Activated T-cell treated with anti-CD3 and anti-CD28 coated beads, Interleukin-2, amount 50 U/mL, for 24 hours (primary cell): ENCODE results near the gene POP4.
"Not testable (repeated sequence)": the region's sequence is repeated elsewhere in the genome, so short reads cannot be mapped to it uniquely, and the experiment has no call there.

Experiments
- DNase-seq: peaks from one replicate; pipeline ENCODE4 v3.0.0-alpha.2; 2020
- H3K27ac Mint-ChIP-seq: 2 replicates; pipeline ENCODE4 v1.8.0; 2020; ENCODE audit warnings: mild to moderate bottlenecking, mixed read lengths
- H3K27me3 Mint-ChIP-seq: 2 replicates; pipeline ENCODE4 v1.8.0; 2020; ENCODE audit warnings: mixed read lengths
- H3K36me3 Mint-ChIP-seq: 2 replicates; pipeline ENCODE4 v1.8.0; 2020; ENCODE audit warnings: low read depth, mixed read lengths
- H3K4me1 Mint-ChIP-seq: 2 replicates; pipeline ENCODE4 v1.8.0; 2020; ENCODE audit warnings: low read depth, mixed read lengths
- H3K4me3 Mint-ChIP-seq: 2 replicates; pipeline ENCODE4 v1.8.0; 2020; ENCODE audit warnings: mild to moderate bottlenecking, moderate library complexity, mixed read lengths
- H3K9me3 Mint-ChIP-seq: 2 replicates; pipeline ENCODE4 v1.8.0; 2020; ENCODE audit warnings: mixed read lengths

The POP4 gene

GRCh38 chr19:29626386-29626785 is 20.3 kb downstream of the POP4 start:
- H3K4me3 Mint-ChIP-seq, result no peak overlapping the region
- no peak overlapping the region for H3K27ac Mint-ChIP-seq
- no peaks in the 10 kb centered on the region for H3K9me3 Mint-ChIP-seq
- H3K4me1 Mint-ChIP-seq, result peaks cover 38% of the 10 kb centered on the region
- no peaks in the 10 kb centered on the region for H3K27me3 Mint-ChIP-seq
- no peak for DNase-seq
- no peaks in the 10 kb centered on the region for H3K36me3 Mint-ChIP-seq

GRCh38 chr19:29626832-29627231 is 20.7 kb downstream of the POP4 start:
- DNase-seq, H3K9me3 Mint-ChIP-seq, H3K36me3 Mint-ChIP-seq, H3K27ac Mint-ChIP-seq, H3K4me3 Mint-ChIP-seq, H3K27me3 Mint-ChIP-seq: not testable (repeated sequence)
- peaks cover 34% of the 10 kb centered on the region for H3K4me1 Mint-ChIP-seq

- Mint-ChIP-seq H3K27ac (no peak overlapping the region), H3K27me3 (no peaks in the 10 kb centered on the region), H3K9me3 (no peaks in the 10 kb centered on the region), H3K4me3 (no peak overlapping the region), H3K36me3 (no peaks in the 10 kb centered on the region), H3K4me1 (peaks cover 14% of the 10 kb centered on the region)
- DNase-seq, result no peak
Measured at GRCh38 chr19:29628661-29629385, 22.7 kb downstream of the POP4 start.

- peaks cover 4% of the 10 kb centered on the region for H3K4me1 Mint-ChIP-seq
- DNase-seq, result peak; percentile 5
- H3K9me3 Mint-ChIP-seq, result no peaks in the 10 kb centered on the region
- no peaks in the 10 kb centered on the region for H3K36me3 Mint-ChIP-seq
- H3K27me3 Mint-ChIP-seq, result no peaks in the 10 kb centered on the region
- no peak overlapping the region for H3K27ac Mint-ChIP-seq
- H3K4me3 Mint-ChIP-seq, result no peak overlapping the region
Measured at GRCh38 chr19:29629836-29630534, 23.9 kb downstream of the POP4 start.

GRCh38 chr19:29630655-29631054 is 24.6 kb downstream of the POP4 start:
- no peak overlapping the region for H3K27ac Mint-ChIP-seq
- H3K9me3 Mint-ChIP-seq, result no peaks in the 10 kb centered on the region
- no peaks in the 10 kb centered on the region for H3K36me3 Mint-ChIP-seq
- no peaks in the 10 kb centered on the region for H3K4me1 Mint-ChIP-seq
- H3K27me3 Mint-ChIP-seq, result no peaks in the 10 kb centered on the region
- no peak for DNase-seq
- H3K4me3 Mint-ChIP-seq, result no peak overlapping the region

GRCh38 chr19:29631450-29631849 is 25.4 kb downstream of the POP4 start:
- Mint-ChIP-seq H3K4me1 (no peaks in the 10 kb centered on the region), H3K9me3 (no peaks in the 10 kb centered on the region), H3K4me3 (no peak overlapping the region), H3K27ac (no peak overlapping the region), H3K36me3 (no peaks in the 10 kb centered on the region), H3K27me3 (no peaks in the 10 kb centered on the region)
- DNase-seq, result no peak

GRCh38 chr19:29634002-29634401 is 27.9 kb downstream of the POP4 start:
- H3K9me3 Mint-ChIP-seq, result no peaks in the 10 kb centered on the region
- no peaks in the 10 kb centered on the region for H3K36me3 Mint-ChIP-seq
- no peak overlapping the region for H3K27ac Mint-ChIP-seq
- no peaks in the 10 kb centered on the region for H3K27me3 Mint-ChIP-seq
- H3K4me3 Mint-ChIP-seq, result no peak overlapping the region
- no peak for DNase-seq
- no peaks in the 10 kb centered on the region for H3K4me1 Mint-ChIP-seq

GRCh38 chr19:29634423-29635130 is 28.5 kb downstream of the POP4 start:
- H3K4me1 Mint-ChIP-seq, result no peaks in the 10 kb centered on the region
- no peak overlapping the region for H3K27ac Mint-ChIP-seq
- H3K27me3 Mint-ChIP-seq, result no peaks in the 10 kb centered on the region
- H3K36me3 Mint-ChIP-seq, result no peaks in the 10 kb centered on the region
- no peaks in the 10 kb centered on the region for H3K9me3 Mint-ChIP-seq
- no peak for DNase-seq
- no peak overlapping the region for H3K4me3 Mint-ChIP-seq

- Mint-ChIP-seq H3K4me3 (no peak overlapping the region), H3K27ac (no peak overlapping the region), H3K27me3 (no peaks in the 10 kb centered on the region), H3K4me1 (no peaks in the 10 kb centered on the region), H3K36me3 (no peaks in the 10 kb centered on the region), H3K9me3 (no peaks in the 10 kb centered on the region)
- DNase-seq, result no peak
Measured at GRCh38 chr19:29635963-29636362, 29.9 kb downstream of the POP4 start.

- no peaks in the 10 kb centered on the region for H3K9me3 Mint-ChIP-seq
- DNase-seq, result no peak
- H3K4me3 Mint-ChIP-seq, result no peak overlapping the region
- H3K27ac Mint-ChIP-seq, result no peak overlapping the region
- H3K27me3 Mint-ChIP-seq, result no peaks in the 10 kb centered on the region
- H3K4me1 Mint-ChIP-seq, result no peaks in the 10 kb centered on the region
- no peaks in the 10 kb centered on the region for H3K36me3 Mint-ChIP-seq
Measured at GRCh38 chr19:29636553-29637360, 30.7 kb downstream of the POP4 start.

GRCh38 chr19:29639086-29639485 is 33.0 kb downstream of the POP4 start:
- Mint-ChIP-seq H3K27me3 (no peaks in the 10 kb centered on the region), H3K9me3 (no peaks in the 10 kb centered on the region), H3K36me3 (no peaks in the 10 kb centered on the region), H3K27ac (no peak overlapping the region), H3K4me3 (no peak overlapping the region), H3K4me1 (no peaks in the 10 kb centered on the region)
- DNase-seq, result no peak

- H3K27ac Mint-ChIP-seq, result no peak overlapping the region
- no peak for DNase-seq
- H3K9me3 Mint-ChIP-seq, result no peaks in the 10 kb centered on the region
- peaks cover 3% of the 10 kb centered on the region for H3K4me1 Mint-ChIP-seq
- H3K27me3 Mint-ChIP-seq, result no peaks in the 10 kb centered on the region
- no peak overlapping the region for H3K4me3 Mint-ChIP-seq
- H3K36me3 Mint-ChIP-seq, result no peaks in the 10 kb centered on the region
Measured at GRCh38 chr19:29640231-29640630, 34.1 kb downstream of the POP4 start.

GRCh38 chr19:29641597-29641996 is 35.5 kb downstream of the POP4 start:
- DNase-seq, result no peak
- H3K27me3 Mint-ChIP-seq, result no peaks in the 10 kb centered on the region
- H3K27ac Mint-ChIP-seq, result no peak overlapping the region
- no peaks in the 10 kb centered on the region for H3K9me3 Mint-ChIP-seq
- no peaks in the 10 kb centered on the region for H3K36me3 Mint-ChIP-seq
- no peak overlapping the region for H3K4me3 Mint-ChIP-seq
- peaks cover 15% of the 10 kb centered on the region for H3K4me1 Mint-ChIP-seq

- H3K9me3 Mint-ChIP-seq, result no peaks in the 10 kb centered on the region
- H3K27me3 Mint-ChIP-seq, result no peaks in the 10 kb centered on the region
- no peak overlapping the region for H3K4me3 Mint-ChIP-seq
- DNase-seq, result no peak
- H3K27ac Mint-ChIP-seq, result no peak overlapping the region
- H3K4me1 Mint-ChIP-seq, result peaks cover 15% of the 10 kb centered on the region
- H3K36me3 Mint-ChIP-seq, result no peaks in the 10 kb centered on the region
Measured at GRCh38 chr19:29643361-29643935, 37.4 kb downstream of the POP4 start.
